Measurements from ENCODE around the gene FBXO21.
A peak's percentile ranks its signal among the peaks of the same experiment; 100 is the strongest.

FBXO21 gene

GRCh38 chr12:117092886-117093285 lies 97.4 kb downstream of the FBXO21 start:
- Histone ChIP-seq H3K4me1 (ENCODE audit: insufficient read depth, low read length, poor library complexity, severe bottlenecking) (peaks cover 60% of the 10 kb centered on the region), H4K20me1 (ENCODE audit: insufficient read depth, low read length, poor library complexity, severe bottlenecking) (peaks cover 81% of the 10 kb centered on the region), H3F3A (ENCODE audit: low read depth) (no peaks in the 10 kb centered on the region), H3K4me3 (ENCODE audit: low read length, poor library complexity, severe bottlenecking) (peak overlapping the region; percentile 36), H3K9me3 (ENCODE audit: insufficient read depth, low read depth, low read length) (peaks cover 6% of the 10 kb centered on the region; the same call in 1 of the 2 replicates), H3K79me2 (ENCODE audit: insufficient read depth, low read length) (peaks cover 100% of the 10 kb centered on the region), H3K9me2 (replicated peaks; ENCODE audit: low read depth, low read length) (no peaks in the 10 kb centered on the region), H3K36me3 (ENCODE audit: insufficient read depth, low read length) (peaks cover 16% of the 10 kb centered on the region), H3K4me2 (ENCODE audit: low read depth, low read length, poor library complexity, severe bottlenecking) (peak overlapping the region; percentile 99), H2AFZ (ENCODE audit: low read length) (no peak overlapping the region), H3K9ac (ENCODE audit: low read depth, low read length, poor library complexity, severe bottlenecking) (peak overlapping the region; percentile 28), H3K27me3 (ENCODE audit: insufficient read depth, low read length, poor library complexity, severe bottlenecking) (no peaks in the 10 kb centered on the region)
- TF ChIP-seq CTCF (conservative IDR thresholded peaks at IDR 0.05; ENCODE audit: low read length) (no peak), EZH2phosphoT487 (IDR thresholded peaks at IDR 0.05; ENCODE audit: borderline replicate concordance) (no peak)

- Histone ChIP-seq H4K20me1 (ENCODE audit: insufficient read depth, low read length, poor library complexity, severe bottlenecking) (peaks cover 81% of the 10 kb centered on the region), H3K9me2 (replicated peaks; ENCODE audit: low read depth, low read length) (no peaks in the 10 kb centered on the region), H2AFZ (ENCODE audit: low read length) (no peak overlapping the region), H3K4me3 (ENCODE audit: low read length, poor library complexity, severe bottlenecking) (peak overlapping the region; percentile 36), H3K9me3 (ENCODE audit: insufficient read depth, low read depth, low read length) (peaks cover 6% of the 10 kb centered on the region; the same call in 1 of the 2 replicates), H3K9ac (ENCODE audit: low read depth, low read length, poor library complexity, severe bottlenecking) (peak overlapping the region; percentile 28), H3K27me3 (ENCODE audit: insufficient read depth, low read length, poor library complexity, severe bottlenecking) (no peaks in the 10 kb centered on the region), H3K36me3 (ENCODE audit: insufficient read depth, low read length) (peaks cover 16% of the 10 kb centered on the region), H3K4me2 (ENCODE audit: low read depth, low read length, poor library complexity, severe bottlenecking) (peak overlapping the region; percentile 99), H3F3A (ENCODE audit: low read depth) (no peaks in the 10 kb centered on the region), H3K79me2 (ENCODE audit: insufficient read depth, low read length) (peaks cover 100% of the 10 kb centered on the region), H3K4me1 (ENCODE audit: insufficient read depth, low read length, poor library complexity, severe bottlenecking) (peaks cover 57% of the 10 kb centered on the region)
- TF ChIP-seq EZH2phosphoT487 (IDR thresholded peaks at IDR 0.05; ENCODE audit: borderline replicate concordance): no peak
- TF ChIP-seq CTCF (conservative IDR thresholded peaks at IDR 0.05; ENCODE audit: low read length): no peak
Measured at GRCh38 chr12:117092511-117092780, 97.8 kb downstream of the FBXO21 start.

Data from Loucy (cell line).